ENCODE results near the gene UMOD.
"Not testable (repeated sequence)": the region's sequence is repeated elsewhere in the genome, so short reads cannot be mapped to it uniquely, and the experiment has no call there.

UMOD gene

DNA sequence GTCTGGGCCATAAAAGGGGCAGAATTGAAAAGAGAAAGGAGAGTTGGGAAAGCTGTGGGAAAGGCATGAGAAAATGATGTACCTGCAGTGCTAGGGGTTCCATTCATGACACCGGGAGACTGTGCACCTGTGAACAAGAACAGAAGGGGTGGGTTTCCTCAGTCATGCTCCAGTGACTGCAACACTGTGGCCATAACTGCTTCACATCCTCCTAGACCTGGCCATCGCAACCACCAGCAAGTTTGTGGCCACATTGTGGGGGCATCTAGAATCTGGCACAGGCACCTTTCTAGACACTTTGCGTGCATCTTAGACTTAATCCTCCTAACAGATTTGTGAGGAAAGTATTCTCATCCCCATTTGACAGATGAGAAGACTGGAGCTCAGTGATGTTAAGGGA is 37.9 kb downstream of the UMOD start:
- Histone ChIP-seq H2AFZ (ENCODE audit: low read depth, low read length) (no peak overlapping the region), H3K9me3 (ENCODE audit: insufficient read depth, low read length, severe bottlenecking) (no peaks in the 10 kb centered on the region), H3K4me2 (ENCODE audit: insufficient read depth, low read length) (no peak overlapping the region), H3K4me3 (ENCODE audit: low read depth in 1 of 2, low read length in 2 of 2) (no peak overlapping the region), H3K36me3 (ENCODE audit: insufficient read depth, low read length) (no peaks in the 10 kb centered on the region), H3K27ac (ENCODE audit: low read length) (no peak overlapping the region), H3K9ac (ENCODE audit: low read depth, low read length) (no peak overlapping the region), H4K20me1 (ENCODE audit: insufficient read depth, low read length) (no peaks in the 10 kb centered on the region), H3K27me3 (ENCODE audit: insufficient read depth, low read length, poor library complexity) (no peaks in the 10 kb centered on the region), H3K79me2 (ENCODE audit: insufficient read depth, low read length) (no peaks in the 10 kb centered on the region), H3K4me1 (ENCODE audit: insufficient read depth, low read length) (no peaks in the 10 kb centered on the region)
- ATAC-seq (ENCODE audit: insufficient read depth, low read depth) = no peak
- TF ChIP-seq, protein P1, sequence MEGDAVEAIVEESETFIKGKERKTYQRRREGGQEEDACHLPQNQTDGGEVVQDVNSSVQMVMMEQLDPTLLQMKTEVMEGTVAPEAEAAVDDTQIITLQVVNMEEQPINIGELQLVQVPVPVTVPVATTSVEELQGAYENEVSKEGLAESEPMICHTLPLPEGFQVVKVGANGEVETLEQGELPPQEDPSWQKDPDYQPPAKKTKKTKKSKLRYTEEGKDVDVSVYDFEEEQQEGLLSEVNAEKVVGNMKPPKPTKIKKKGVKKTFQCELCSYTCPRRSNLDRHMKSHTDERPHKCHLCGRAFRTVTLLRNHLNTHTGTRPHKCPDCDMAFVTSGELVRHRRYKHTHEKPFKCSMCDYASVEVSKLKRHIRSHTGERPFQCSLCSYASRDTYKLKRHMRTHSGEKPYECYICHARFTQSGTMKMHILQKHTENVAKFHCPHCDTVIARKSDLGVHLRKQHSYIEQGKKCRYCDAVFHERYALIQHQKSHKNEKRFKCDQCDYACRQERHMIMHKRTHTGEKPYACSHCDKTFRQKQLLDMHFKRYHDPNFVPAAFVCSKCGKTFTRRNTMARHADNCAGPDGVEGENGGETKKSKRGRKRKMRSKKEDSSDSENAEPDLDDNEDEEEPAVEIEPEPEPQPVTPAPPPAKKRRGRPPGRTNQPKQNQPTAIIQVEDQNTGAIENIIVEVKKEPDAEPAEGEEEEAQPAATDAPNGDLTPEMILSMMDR (IDR thresholded peaks at IDR 0.05; ENCODE audit: borderline replicate concordance, extremely low read depth, low read length, poor library complexity, severe bottlenecking) = no peak
- TF ChIP-seq EZH2 (IDR thresholded peaks at IDR 0.05; ENCODE audit: borderline replicate concordance, low read depth, low read length, severe bottlenecking) = no peak
- DNase-seq = no peak

DNA sequence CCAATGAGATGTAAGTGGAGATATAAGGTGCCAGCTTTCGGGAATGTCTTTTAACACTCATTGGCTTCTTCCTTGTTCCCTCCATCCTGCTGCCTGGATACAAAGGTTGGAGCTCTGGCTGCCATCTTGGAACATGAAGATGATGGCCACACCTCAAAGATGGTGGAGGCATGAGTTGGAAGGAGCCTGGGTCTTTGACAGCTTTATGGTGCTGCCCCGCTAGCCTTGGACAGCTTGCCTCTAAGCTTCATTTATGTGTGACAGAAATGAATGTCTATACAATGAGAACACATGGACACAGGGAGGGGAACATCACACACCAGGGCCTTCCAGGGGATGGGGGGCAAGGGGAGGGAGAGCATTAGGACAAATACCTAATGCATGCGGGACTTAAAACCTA is 38.8 kb downstream of the UMOD start:
- Histone ChIP-seq H3K79me2 (ENCODE audit: insufficient read depth, low read length) (no peaks in the 10 kb centered on the region), H3K4me2 (ENCODE audit: insufficient read depth, low read length) (no peak overlapping the region), H3K4me3 (ENCODE audit: low read depth in 1 of 2, low read length in 2 of 2) (no peak overlapping the region), H4K20me1 (ENCODE audit: insufficient read depth, low read length) (no peaks in the 10 kb centered on the region), H3K4me1 (ENCODE audit: insufficient read depth, low read length) (no peaks in the 10 kb centered on the region), H3K9ac (ENCODE audit: low read depth, low read length) (no peak overlapping the region), H2AFZ (ENCODE audit: low read depth, low read length) (no peak overlapping the region), H3K9me3 (ENCODE audit: insufficient read depth, low read length, severe bottlenecking) (no peaks in the 10 kb centered on the region), H3K27ac (ENCODE audit: low read length) (no peak overlapping the region), H3K27me3 (ENCODE audit: insufficient read depth, low read length, poor library complexity) (peaks cover 3% of the 10 kb centered on the region), H3K36me3 (ENCODE audit: insufficient read depth, low read length) (no peaks in the 10 kb centered on the region)
- ATAC-seq (ENCODE audit: insufficient read depth, low read depth) (no peak), DNase-seq (no peak)
- TF ChIP-seq, protein P1 (IDR thresholded peaks at IDR 0.05; ENCODE audit: borderline replicate concordance, extremely low read depth, low read length, poor library complexity, severe bottlenecking) = no peak
- no peak for TF ChIP-seq EZH2 (IDR thresholded peaks at IDR 0.05; ENCODE audit: borderline replicate concordance, low read depth, low read length, severe bottlenecking)

DNA sequence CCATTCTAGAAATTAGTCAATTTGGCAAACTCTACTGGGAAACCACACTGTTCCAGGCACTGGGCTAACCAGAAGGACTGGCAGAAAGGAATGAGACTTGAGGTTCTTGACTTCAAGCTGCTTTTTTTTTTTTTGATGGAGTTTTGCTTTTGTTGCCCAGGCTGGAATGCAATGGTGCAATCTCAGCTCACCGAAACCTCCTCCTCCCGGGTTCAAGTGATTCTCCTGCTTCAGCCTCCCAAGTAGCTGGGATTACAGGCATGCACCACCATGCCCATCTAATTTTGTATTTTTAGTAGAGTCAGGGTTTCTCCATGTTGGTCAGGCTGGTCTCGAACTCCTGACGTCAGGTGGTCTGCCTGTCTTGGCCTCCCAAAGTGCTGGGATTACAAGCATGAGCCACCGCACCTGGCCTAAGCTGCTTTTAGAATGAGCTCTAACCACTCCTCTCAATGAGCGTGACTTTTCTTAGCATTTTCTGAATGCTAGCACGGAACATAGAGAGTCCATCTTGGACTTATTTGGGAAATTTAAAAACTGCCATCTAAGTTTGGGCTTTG is 39.9 kb downstream of the UMOD start:
- ATAC-seq (ENCODE audit: insufficient read depth, low read depth); H3K4me3 ChIP-seq (ENCODE audit: low read depth in 1 of 2, low read length in 2 of 2); DNase-seq; H3K27ac ChIP-seq (ENCODE audit: low read length); H4K20me1 ChIP-seq (ENCODE audit: insufficient read depth, low read length); H3K36me3 ChIP-seq (ENCODE audit: insufficient read depth, low read length); H3K4me1 ChIP-seq (ENCODE audit: insufficient read depth, low read length); H3K79me2 ChIP-seq (ENCODE audit: insufficient read depth, low read length); H3K27me3 ChIP-seq (ENCODE audit: insufficient read depth, low read length, poor library complexity); H2AFZ ChIP-seq (ENCODE audit: low read depth, low read length); H3K9me3 ChIP-seq (ENCODE audit: insufficient read depth, low read length, severe bottlenecking); H3K9ac ChIP-seq (ENCODE audit: low read depth, low read length); H3K4me2 ChIP-seq (ENCODE audit: insufficient read depth, low read length): not testable (repeated sequence)

DNA sequence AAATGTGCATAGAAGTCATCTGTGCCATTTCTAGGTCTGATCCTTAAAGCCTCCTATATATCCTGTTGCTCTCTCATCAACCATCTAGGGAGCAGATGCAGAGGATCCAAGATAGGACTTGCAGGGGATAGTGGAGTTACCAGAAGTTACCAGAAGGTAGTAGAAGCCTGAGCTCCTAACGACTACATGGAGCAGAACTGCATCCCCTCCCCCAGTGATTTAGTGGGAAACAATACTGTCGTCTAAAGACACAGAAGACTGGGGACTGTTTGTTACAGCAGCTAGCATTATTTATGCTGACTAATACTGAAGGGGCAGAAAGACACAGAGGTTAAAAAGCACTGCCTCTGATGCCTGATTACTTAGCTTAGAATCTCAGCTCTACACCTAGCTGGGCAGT is 41.0 kb downstream of the UMOD start:
- H3K27me3 ChIP-seq (ENCODE audit: insufficient read depth, low read length, poor library complexity) = peaks cover 3% of the 10 kb centered on the region
- TF ChIP-seq, protein P1 (IDR thresholded peaks at IDR 0.05; ENCODE audit: borderline replicate concordance, extremely low read depth, low read length, poor library complexity, severe bottlenecking) = no peak
- no peak for TF ChIP-seq EZH2 (IDR thresholded peaks at IDR 0.05; ENCODE audit: borderline replicate concordance, low read depth, low read length, severe bottlenecking)
- no peak for ATAC-seq (ENCODE audit: insufficient read depth, low read depth)
- no peak overlapping the region for H3K4me2 ChIP-seq (ENCODE audit: insufficient read depth, low read length)
- H4K20me1 ChIP-seq (ENCODE audit: insufficient read depth, low read length) = no peaks in the 10 kb centered on the region
- H3K4me1 ChIP-seq (ENCODE audit: insufficient read depth, low read length) = no peaks in the 10 kb centered on the region
- no peak overlapping the region for H3K9ac ChIP-seq (ENCODE audit: low read depth, low read length)
- H3K9me3 ChIP-seq (ENCODE audit: insufficient read depth, low read length, severe bottlenecking) = no peaks in the 10 kb centered on the region
- H3K27ac ChIP-seq (ENCODE audit: low read length) = no peak overlapping the region
- DNase-seq = no peak
- no peaks in the 10 kb centered on the region for H3K36me3 ChIP-seq (ENCODE audit: insufficient read depth, low read length)
- no peaks in the 10 kb centered on the region for H3K79me2 ChIP-seq (ENCODE audit: insufficient read depth, low read length)
- no peak overlapping the region for H3K4me3 ChIP-seq (ENCODE audit: low read depth in 1 of 2, low read length in 2 of 2)
- no peak overlapping the region for H2AFZ ChIP-seq (ENCODE audit: low read depth, low read length)
